HFF-Myc (cell line): ENCODE measurements around the gene NRROS.

Source experiments
- DNase-seq: peaks from one replicate; pipeline ENCODE4 v3.0.0-alpha.2; 2011; ENCODE audit warnings: low read depth; ENCODE audit errors: extremely low read depth
- H3K4me3 ChIP-seq: replicated peaks from 2 replicates; pipeline ENCODE4 v1.5.1; 2011; ENCODE audit warnings: low read depth, mild to moderate bottlenecking, control low read depth, low read length
- CTCF ChIP-seq: IDR thresholded peaks from 2 replicates; pipeline ENCODE4 v1.5.1; 2012; ENCODE audit warnings: mild to moderate bottlenecking, low read depth, low read length, control low read depth; ENCODE audit errors: missing control alignments

The NRROS gene

GRCh38 chr3:196694202-196694638 is 54.7 kb downstream of the NRROS start:
- H3K4me3 ChIP-seq = no peak overlapping the region
- TF ChIP-seq CTCF = no peak
- DNase-seq = no peak

- DNase-seq = no peak
- no peak overlapping the region for H3K4me3 ChIP-seq
- TF ChIP-seq CTCF = no peak
Observed at GRCh38 chr3:196694941-196695848, 55.7 kb downstream of the NRROS start.

GRCh38 chr3:196695849-196696226 is 56.3 kb downstream of the NRROS start:
- H3K4me3 ChIP-seq = no peak overlapping the region
- no peak for DNase-seq
- no peak for TF ChIP-seq CTCF

GRCh38 chr3:196697270-196697669 is 57.8 kb downstream of the NRROS start:
- no peak for DNase-seq
- TF ChIP-seq CTCF = no peak
- H3K4me3 ChIP-seq = no peak overlapping the region

GRCh38 chr3:196699749-196700148 is 60.3 kb downstream of the NRROS start:
- no peak for DNase-seq
- H3K4me3 ChIP-seq = no peak overlapping the region
- no peak for TF ChIP-seq CTCF

GRCh38 chr3:196700801-196701200 is 61.3 kb downstream of the NRROS start:
- no peak overlapping the region for H3K4me3 ChIP-seq
- TF ChIP-seq CTCF = no peak
- no peak for DNase-seq
